HG02970 (cell line): ENCODE results near the gene RHBDF1.

Experiments used
- ATAC-seq: cut with Tn5 transposase; IDR thresholded peaks from one replicate; pipeline ENCODE4 v1.9.1; 2021; ENCODE audit warnings: mild to moderate bottlenecking, moderate library complexity, moderate number of reproducible peaks; ENCODE audit not compliant: unreplicated experiment, low FRiP score

The RHBDF1 gene

GRCh38 chr16:94918-95265, 22.5 kb upstream of the RHBDF1 start:
- ATAC-seq: no peak

DNA sequence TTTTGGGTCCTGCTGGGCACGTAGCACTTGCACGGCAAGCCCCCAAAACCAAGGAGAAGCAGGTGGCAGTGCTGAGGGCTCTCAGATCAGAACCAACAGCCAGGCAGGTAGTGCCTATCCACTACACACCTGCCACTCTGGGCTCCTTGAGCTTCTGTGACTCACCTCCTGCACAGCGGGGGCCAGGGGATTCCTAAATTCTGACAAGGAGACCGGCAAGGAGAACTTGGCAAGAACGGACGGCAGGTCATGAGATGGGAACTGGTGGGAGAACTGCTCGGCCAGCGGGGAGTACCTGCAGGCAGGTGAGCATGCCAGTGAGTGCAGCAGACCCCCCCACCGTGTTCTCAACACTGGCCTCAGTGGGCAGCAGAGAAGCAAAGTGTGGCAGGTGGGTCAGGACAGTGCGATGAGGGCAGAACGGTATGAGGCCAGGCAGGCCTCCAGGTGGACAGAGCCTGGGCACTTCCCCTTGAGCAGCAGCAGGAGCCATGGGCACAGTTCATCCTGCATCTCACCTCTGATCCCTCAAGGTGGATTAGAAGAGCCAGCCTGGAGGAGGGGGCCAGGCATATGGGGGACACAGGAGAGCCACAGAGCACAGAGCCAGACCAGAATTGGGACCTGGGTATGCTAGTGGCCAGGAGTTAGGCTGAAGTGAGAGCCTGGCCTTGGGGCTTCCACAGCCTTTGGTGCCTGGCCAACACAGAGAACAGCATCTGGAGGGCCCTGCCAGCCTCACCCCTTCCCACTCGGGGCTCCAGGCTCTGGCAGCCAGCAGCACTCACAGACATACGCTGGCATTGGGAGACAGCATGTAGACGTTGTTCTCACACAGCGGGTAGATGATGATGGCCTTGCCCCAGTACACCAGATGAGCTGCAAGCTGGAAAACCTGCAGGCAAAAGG, 20.3 kb upstream of the RHBDF1 start:
- no peak for ATAC-seq

DNA sequence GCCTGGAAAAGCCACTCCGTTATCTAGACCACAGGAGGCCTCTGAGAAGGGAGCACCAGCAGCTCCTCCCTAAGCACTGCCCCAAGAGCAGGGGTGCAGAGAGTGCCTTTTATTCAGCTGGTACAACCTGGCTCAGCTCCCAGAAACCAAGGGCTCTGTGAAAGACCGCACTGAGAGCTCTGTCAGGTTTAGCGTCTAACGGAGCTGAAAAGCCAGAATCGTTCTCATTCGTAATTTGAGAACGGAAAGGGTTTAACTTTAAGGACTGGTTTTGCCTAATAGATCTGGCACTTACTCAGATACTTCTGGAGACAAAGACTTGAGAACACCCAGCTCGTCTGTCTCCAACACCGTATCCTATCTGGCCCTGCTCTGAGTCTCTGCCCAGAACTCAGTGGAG, 19.1 kb upstream of the RHBDF1 start:
- ATAC-seq: no peak

GRCh38 chr16:89391-90302, 17.2 kb upstream of the RHBDF1 start:
- no peak for ATAC-seq

- no peak for ATAC-seq
These were observed 16.2 kb upstream of the RHBDF1 start for GRCh38 chr16:88613-89012.

- ATAC-seq: no peak
These were observed 14.1 kb upstream of the RHBDF1 start for GRCh38 chr16:86483-86952.

DNA sequence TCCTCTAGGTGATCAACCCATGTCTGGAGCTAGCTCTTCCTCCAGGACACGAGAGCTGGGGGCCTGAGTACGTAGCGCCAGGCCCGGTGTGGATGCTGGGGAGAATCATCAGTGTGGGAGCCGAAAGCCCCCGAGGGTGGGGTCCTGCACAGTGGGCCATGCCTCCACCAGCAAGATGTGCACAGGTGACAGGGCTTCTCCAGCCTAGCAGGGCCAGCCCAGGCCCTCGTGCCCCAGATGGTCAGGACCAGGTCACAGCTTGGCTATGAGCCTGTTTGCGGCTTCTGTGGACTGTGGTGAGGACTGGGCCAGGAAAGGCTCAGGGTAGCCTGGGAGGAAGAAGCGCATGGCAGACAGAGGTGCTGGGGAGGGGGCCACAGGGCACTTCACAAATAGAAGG, 13.4 kb upstream of the RHBDF1 start:
- ATAC-seq: no peak

DNA sequence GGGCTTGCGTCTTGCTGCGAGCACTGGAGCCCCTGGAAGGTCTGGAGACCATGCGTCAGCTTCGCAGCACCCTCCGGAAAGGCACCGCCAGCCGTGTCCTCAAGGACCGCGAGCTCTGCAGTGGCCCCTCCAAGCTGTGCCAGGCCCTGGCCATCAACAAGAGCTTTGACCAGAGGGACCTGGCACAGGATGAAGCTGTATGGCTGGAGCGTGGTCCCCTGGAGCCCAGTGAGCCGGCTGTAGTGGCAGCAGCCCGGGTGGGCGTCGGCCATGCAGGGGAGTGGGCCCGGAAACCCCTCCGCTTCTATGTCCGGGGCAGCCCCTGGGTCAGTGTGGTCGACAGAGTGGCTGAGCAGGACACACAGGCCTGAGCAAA, 13.0 kb upstream of the RHBDF1 start:
- no peak for ATAC-seq

GRCh38 chr16:84718-85406, 12.4 kb upstream of the RHBDF1 start:
- ATAC-seq: peak; percentile 52

DNA sequence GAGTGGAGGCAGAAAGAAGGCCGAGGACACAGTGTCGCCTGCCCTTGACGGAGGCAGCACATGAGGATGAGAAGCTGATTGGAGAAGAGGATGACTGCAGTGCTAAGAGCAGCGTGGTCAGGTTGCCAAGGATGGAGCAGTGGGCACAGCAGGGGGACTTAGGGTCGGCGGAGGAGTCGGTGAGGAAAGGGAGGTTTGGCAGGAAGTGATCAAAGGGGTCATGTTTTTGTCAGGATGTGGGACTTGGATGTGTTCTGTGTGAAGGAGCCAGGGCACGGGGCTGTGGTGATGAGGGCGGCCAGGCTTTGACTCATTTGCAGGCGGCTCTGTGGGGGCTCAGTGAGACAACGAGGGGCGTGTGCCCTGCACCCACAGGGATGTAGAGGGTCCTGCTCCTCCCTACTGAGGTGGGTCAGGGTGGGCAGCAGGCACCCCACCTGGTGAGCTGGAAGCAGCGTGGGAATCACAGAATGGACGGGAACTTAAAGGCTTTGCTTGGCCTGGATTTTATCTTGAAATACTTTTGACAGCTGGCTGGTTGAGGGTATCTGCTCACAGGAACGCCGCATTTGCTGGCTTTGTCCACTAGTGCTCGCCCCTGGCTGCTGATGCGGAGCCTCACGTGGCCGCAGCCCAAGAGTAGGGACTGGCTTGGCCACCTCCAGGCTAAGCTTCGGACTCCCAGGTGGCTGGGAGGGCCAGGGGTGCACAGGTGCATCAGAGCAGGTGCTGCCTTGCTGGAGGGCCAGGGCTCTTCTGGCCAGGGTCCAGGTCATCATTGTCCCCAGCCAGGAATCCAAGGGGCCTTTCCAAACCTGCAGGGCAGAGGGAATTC, 11.6 kb upstream of the RHBDF1 start:
- ATAC-seq: no peak

DNA sequence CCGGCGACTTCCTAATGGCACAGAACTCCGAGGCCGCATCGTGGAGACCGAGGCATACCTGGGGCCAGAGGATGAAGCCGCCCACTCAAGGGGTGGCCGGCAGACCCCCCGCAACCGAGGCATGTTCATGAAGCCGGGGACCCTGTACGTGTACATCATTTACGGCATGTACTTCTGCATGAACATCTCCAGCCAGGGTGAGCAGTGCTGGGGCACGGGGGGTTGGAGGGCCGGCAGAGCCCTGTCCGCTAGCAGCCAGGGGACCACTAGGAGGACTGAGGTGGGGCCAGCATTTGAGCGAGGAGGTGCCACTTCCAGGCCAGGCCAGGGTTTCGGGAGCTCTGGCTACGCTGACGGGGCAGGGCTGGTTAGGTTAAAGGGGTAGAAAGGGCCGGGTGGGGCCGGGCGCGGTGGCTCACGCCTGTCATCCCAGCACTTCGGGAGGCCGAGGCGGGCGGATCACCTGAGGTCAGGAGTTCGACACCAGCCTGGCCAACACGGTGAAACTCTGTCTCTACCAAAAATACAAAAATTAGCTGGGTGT, 10.7 kb upstream of the RHBDF1 start:
- ATAC-seq: no peak

GRCh38 chr16:79151-80054, 7.0 kb upstream of the RHBDF1 start:
- no peak for ATAC-seq

DNA sequence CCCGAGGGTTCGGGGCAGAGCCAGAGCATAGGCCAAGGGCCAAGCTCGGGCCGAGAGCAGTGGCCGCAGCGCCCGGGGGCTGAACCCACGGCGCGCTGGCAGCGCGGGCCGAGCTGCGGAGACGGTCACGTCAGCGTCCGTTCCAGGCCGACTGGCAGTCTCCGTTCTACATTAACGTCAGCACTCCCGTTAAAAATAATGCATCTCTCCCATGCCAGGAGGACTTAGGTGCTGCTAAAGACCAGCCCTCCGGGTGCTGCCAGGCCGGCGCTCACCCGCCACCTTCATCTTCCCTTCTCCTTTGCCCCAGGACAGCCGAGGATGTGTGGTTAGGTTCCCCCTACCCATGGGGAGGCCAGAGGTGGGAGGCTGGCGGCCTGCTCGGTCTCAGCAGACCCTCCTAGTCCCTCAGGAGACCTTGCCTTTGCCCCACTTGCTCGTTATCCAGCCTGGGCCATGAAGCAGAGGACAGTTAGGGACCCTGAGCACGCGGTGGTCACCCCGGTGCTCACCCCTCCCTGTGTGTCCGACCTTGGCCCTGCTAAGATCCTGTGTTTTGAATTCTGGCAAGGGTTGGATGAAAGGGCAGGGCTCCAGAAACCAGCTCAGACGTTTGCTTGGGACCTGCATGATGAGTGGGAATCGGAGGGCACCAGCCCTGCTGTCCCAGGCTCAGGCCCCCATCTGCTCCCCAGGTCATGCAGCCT, 6.2 kb upstream of the RHBDF1 start:
- ATAC-seq: peak; percentile 24

DNA sequence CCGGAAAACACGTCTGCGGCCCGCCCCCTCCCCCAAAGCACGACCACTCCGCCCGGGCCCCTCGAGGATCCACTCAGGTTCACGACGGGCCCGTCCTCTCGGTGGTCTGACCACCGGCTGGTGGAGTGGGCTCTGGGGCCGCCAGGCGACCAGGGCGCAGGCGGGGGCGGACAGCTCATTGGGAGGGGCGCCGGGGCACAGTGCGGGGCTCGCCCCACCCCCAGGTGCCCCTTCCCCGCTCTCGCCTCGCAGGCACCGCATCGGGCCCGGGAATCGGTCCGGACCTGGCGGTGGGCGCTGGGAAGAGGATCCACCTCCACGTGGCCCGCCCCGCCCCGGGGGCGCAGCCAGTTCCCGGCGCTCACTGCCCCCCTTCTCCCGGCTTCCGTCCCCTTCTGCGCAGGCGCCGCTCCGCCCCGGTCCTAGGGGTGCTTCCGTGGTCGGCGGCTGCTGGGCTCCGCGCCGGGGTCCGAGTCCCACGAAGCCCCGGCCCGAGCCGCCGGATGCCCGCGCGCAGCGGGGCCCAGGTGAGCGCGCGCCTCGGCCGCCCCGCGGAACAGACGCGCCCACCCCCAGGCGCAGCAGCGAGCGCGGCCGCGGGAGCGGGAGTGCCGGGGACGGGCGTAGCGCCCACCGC, 5.5 kb upstream of the RHBDF1 start, which contains the start of gene MPG:
Gene MPG (plus strand): TSS at position 419 of the 637 bp plus-strand sequence. CDS start 85 bp downstream, at position 504.
- ATAC-seq: peak; percentile 67

GRCh38 chr16:77273-77806, 4.9 kb upstream of the RHBDF1 start:
- ATAC-seq: no peak

GRCh38 chr16:76535-77272, 4.3 kb upstream of the RHBDF1 start:
- ATAC-seq: no peak
